Muscle layer of duodenum (tissue), 2 donors: ENCODE data around the gene ZNF254.
A peak's percentile ranks its signal among the peaks of the same experiment; 100 is the strongest.
"Not testable (repeated sequence)": the region's sequence is repeated elsewhere in the genome, so short reads cannot be mapped to it uniquely, and the experiment has no call there.

Source experiments
- H3K27ac ChIP-seq: one replicate; pipeline ENCODE4 v1.7.0; 2013; ENCODE audit warnings: mild to moderate bottlenecking, low read length
- H3K27me3 ChIP-seq: one replicate; pipeline ENCODE4 v1.7.0; 2013; ENCODE audit warnings: low read depth, mild to moderate bottlenecking, control low read depth, low read length
- H3K36me3 ChIP-seq, 2 donors: one replicate each; pipeline ENCODE4 v1.7.0; 2013; ENCODE audit warnings: low read length in 2 of 2, control low read depth in 1 of 2, mild to moderate bottlenecking in 1 of 2; ENCODE audit not compliant: insufficient read depth in 2 of 2, control insufficient read depth in 1 of 2
- H3K4me1 ChIP-seq, 2 donors: one replicate each; pipeline ENCODE4 v1.7.0; 2013; ENCODE audit warnings: low read length in 2 of 2, mild to moderate bottlenecking in 2 of 2, control low read depth in 1 of 2, moderate library complexity in 1 of 2; ENCODE audit not compliant: insufficient read depth in 2 of 2, control insufficient read depth in 1 of 2
- H3K4me3 ChIP-seq, 2 donors: one replicate each; pipeline ENCODE4 v1.7.0; 2013; ENCODE audit warnings: low read length in 2 of 2, low read depth in 1 of 2, mild to moderate bottlenecking in 1 of 2
- H3K9me3 ChIP-seq, 2 donors: one replicate each; pipeline ENCODE4 v1.7.0; 2013; ENCODE audit warnings: low read length in 2 of 2, control low read depth in 1 of 2, mild to moderate bottlenecking in 1 of 2; ENCODE audit not compliant: control insufficient read depth in 1 of 2
- donor health status: healthy.

The ZNF254 gene

GRCh38 chr19:24073807-24074206 is 13.2 kb upstream of the ZNF254 start:
- H3K36me3 ChIP-seq: peaks cover 14 to 30% of the 10 kb centered on the region in 2 donors
- no peaks in the 10 kb centered on the region for H3K27me3 ChIP-seq
- no peak overlapping the region for H3K27ac ChIP-seq
- H3K4me1 ChIP-seq: no peaks in the 10 kb centered on the region
- no peak overlapping the region for H3K4me3 ChIP-seq
- no peaks in the 10 kb centered on the region for H3K9me3 ChIP-seq

- H3K27me3 ChIP-seq: no peaks in the 10 kb centered on the region
- no peak overlapping the region for H3K4me3 ChIP-seq
- H3K27ac ChIP-seq: no peak overlapping the region
- peaks cover 14 to 30% of the 10 kb centered on the region in 2 donors for H3K36me3 ChIP-seq
- no peaks in the 10 kb centered on the region for H3K4me1 ChIP-seq
- no peaks in the 10 kb centered on the region for H3K9me3 ChIP-seq
Observed at GRCh38 chr19:24074720-24075454, 12.1 kb upstream of the ZNF254 start.

- H3K27ac ChIP-seq, H3K27me3 ChIP-seq, H3K9me3 ChIP-seq, H3K4me3 ChIP-seq, H3K4me1 ChIP-seq: not testable (repeated sequence)
- peaks cover 14 to 26% of the 10 kb centered on the region in 2 donors for H3K36me3 ChIP-seq
Observed at GRCh38 chr19:24075530-24075929, 11.5 kb upstream of the ZNF254 start.

GRCh38 chr19:24078680-24079079 is 8.3 kb upstream of the ZNF254 start:
- Histone ChIP-seq H3K9me3 (no peaks in the 10 kb centered on the region), H3K4me3 (no peak overlapping the region), H3K27me3 (no peaks in the 10 kb centered on the region), H3K27ac (no peak overlapping the region), H3K36me3 (peaks cover 9 to 13% of the 10 kb centered on the region in 2 donors), H3K4me1 (no peaks in the 10 kb centered on the region)

- Histone ChIP-seq H3K36me3 (no peaks in the 10 kb centered on the region), H3K4me1 (no peaks in the 10 kb centered on the region), H3K9me3 (no peaks in the 10 kb centered on the region), H3K27ac (no peak overlapping the region), H3K4me3 (no peak overlapping the region), H3K27me3 (no peaks in the 10 kb centered on the region)
Observed at GRCh38 chr19:24081056-24081455, 5.9 kb upstream of the ZNF254 start.

GRCh38 chr19:24098359-24098758 is 11.4 kb downstream of the ZNF254 start:
- Histone ChIP-seq H3K4me1 (peaks cover 0 to 6% of the 10 kb centered on the region in 2 donors), H3K27ac (no peak overlapping the region), H3K4me3 (no peak overlapping the region)

GRCh38 chr19:24099829-24100228 is 12.8 kb downstream of the ZNF254 start:
- H3K36me3 ChIP-seq: peaks cover 0 to 8% of the 10 kb centered on the region in 2 donors
- no peak overlapping the region for H3K4me3 ChIP-seq
- no peak overlapping the region for H3K27ac ChIP-seq
- no peaks in the 10 kb centered on the region for H3K9me3 ChIP-seq
- H3K4me1 ChIP-seq: peaks cover 0 to 6% of the 10 kb centered on the region in 2 donors
- H3K27me3 ChIP-seq: no peaks in the 10 kb centered on the region

More at GRCh38 chr19:24098359-24098758, 11.4 kb downstream of the ZNF254 start:
- Histone ChIP-seq H3K36me3 (no peaks in the 10 kb centered on the region), H3K9me3 (no peaks in the 10 kb centered on the region), H3K27me3 (no peaks in the 10 kb centered on the region)

GRCh38 chr19:24100597-24100996 is 13.6 kb downstream of the ZNF254 start:
- not testable (repeated sequence) for H3K9me3 ChIP-seq, H3K4me1 ChIP-seq, H3K27me3 ChIP-seq, H3K27ac ChIP-seq, H3K4me3 ChIP-seq
- peaks cover 3 to 10% of the 10 kb centered on the region in 2 donors for H3K36me3 ChIP-seq

- H3K27ac ChIP-seq: no peak overlapping the region
- H3K9me3 ChIP-seq: no peaks in the 10 kb centered on the region
- no peak overlapping the region for H3K4me3 ChIP-seq
- H3K4me1 ChIP-seq: peaks cover 0 to 3% of the 10 kb centered on the region in 2 donors
- H3K27me3 ChIP-seq: no peaks in the 10 kb centered on the region
- H3K36me3 ChIP-seq: peaks cover 6 to 13% of the 10 kb centered on the region in 2 donors
Observed at GRCh38 chr19:24101459-24102115, 14.6 kb downstream of the ZNF254 start.

- Histone ChIP-seq H3K9me3 (peaks cover 38 to 62% of the 10 kb centered on the region in 2 donors), H3K36me3 (peaks cover 11 to 44% of the 10 kb centered on the region in 2 donors), H3K27me3 (no peaks in the 10 kb centered on the region), H3K4me3 (peak overlapping the region; percentile 16 to 54), H3K27ac (no peak overlapping the region), H3K4me1 (no peaks in the 10 kb centered on the region)
Observed at GRCh38 chr19:24127601-24128000, 40.6 kb downstream of the ZNF254 start.

GRCh38 chr19:24140099-24140498 is 53.1 kb downstream of the ZNF254 start:
- H3K9me3 ChIP-seq: peaks cover 30 to 38% of the 10 kb centered on the region in 2 donors

More at GRCh38 chr19:24140099-24140498, 53.1 kb downstream of the ZNF254 start:
- Histone ChIP-seq H3K4me3 (peak overlapping the region; percentile 3 to 11), H3K4me1 (no peaks in the 10 kb centered on the region), H3K27me3 (no peaks in the 10 kb centered on the region), H3K27ac (no peak overlapping the region), H3K36me3 (peaks cover 0 to 35% of the 10 kb centered on the region in 2 donors)
